NCI-H2171 (cell line): ENCODE measurements around the gene EXOC7.
"Not testable (repeated sequence)": the region's sequence is repeated elsewhere in the genome, so short reads cannot be mapped to it uniquely, and the experiment has no call there.

Source experiments
- DNase-seq: peaks from one replicate; lab custom pipeline; 2025; lab: John Stamatoyannopoulos, UW

Gene EXOC7

GRCh38 chr17:76088041-76088867, 15.3 kb downstream of the EXOC7 start:
- no peak for DNase-seq

- no peak for DNase-seq
These were observed 16.1 kb downstream of the EXOC7 start for GRCh38 chr17:76087531-76087930.

GRCh38 chr17:76086384-76086783, 17.2 kb downstream of the EXOC7 start:
- DNase-seq, result no peak

- no peak for DNase-seq
These were observed 17.7 kb downstream of the EXOC7 start for GRCh38 chr17:76085731-76086366.

GRCh38 chr17:76085066-76085730, 18.4 kb downstream of the EXOC7 start:
- no peak for DNase-seq

- no peak for DNase-seq
These were observed 19.9 kb downstream of the EXOC7 start for GRCh38 chr17:76083536-76084182.

- no peak for DNase-seq
These were observed 21.0 kb downstream of the EXOC7 start for GRCh38 chr17:76082326-76083251.

- no peak for DNase-seq
These were observed 22.0 kb downstream of the EXOC7 start for GRCh38 chr17:76081295-76082210.

- DNase-seq, result no peak
These were observed 22.8 kb downstream of the EXOC7 start for GRCh38 chr17:76080768-76081287.

- no peak for DNase-seq
These were observed 23.4 kb downstream of the EXOC7 start for GRCh38 chr17:76079956-76080767.

GRCh38 chr17:76079535-76079955, 24.0 kb downstream of the EXOC7 start:
- no peak for DNase-seq

- no peak for DNase-seq
These were observed 24.6 kb downstream of the EXOC7 start, which contains the start of gene ZACN for GRCh38 chr17:76078860-76079534. TSS of gene ZACN (plus strand) at chr17:76079182. CDS start at chr17:76079265, 83 bp downstream.

GRCh38 chr17:76078370-76078769, 25.2 kb downstream of the EXOC7 start:
- DNase-seq, result not testable (repeated sequence)

- DNase-seq, result no peak
These were observed 25.9 kb downstream of the EXOC7 start for GRCh38 chr17:76077584-76078110.

GRCh38 chr17:76076765-76077583, 26.6 kb downstream of the EXOC7 start:
- DNase-seq, result no peak

- no peak for DNase-seq
These were observed 27.3 kb downstream of the EXOC7 start for GRCh38 chr17:76076146-76076764.
